GM19324 (cell line): Measurements from ENCODE around the gene GEMIN4.
"Not testable (repeated sequence)": the region's sequence is repeated elsewhere in the genome, so short reads cannot be mapped to it uniquely, and the experiment has no call there.

Source experiments
- ATAC-seq: cut with Tn5 transposase; IDR thresholded peaks from one replicate; pipeline ENCODE4 v1.9.1; 2021; ENCODE audit warnings: mild to moderate bottlenecking, moderate library complexity; ENCODE audit not compliant: unreplicated experiment, low FRiP score

Gene GEMIN4

GRCh38 chr17:705011-705410, 47.1 kb downstream of the GEMIN4 start:
- no peak for ATAC-seq

GRCh38 chr17:704111-704864, 47.8 kb downstream of the GEMIN4 start:
- no peak for ATAC-seq

- ATAC-seq = no peak
Measured at GRCh38 chr17:703081-703875, 48.8 kb downstream of the GEMIN4 start.

- no peak for ATAC-seq
Measured at GRCh38 chr17:700504-701094, 51.5 kb downstream of the GEMIN4 start.

- no peak for ATAC-seq
Measured at GRCh38 chr17:699345-699744, 52.7 kb downstream of the GEMIN4 start.

- ATAC-seq = not testable (repeated sequence)
Measured at GRCh38 chr17:698096-698495, 54.0 kb downstream of the GEMIN4 start.

- ATAC-seq = no peak
Measured at GRCh38 chr17:697682-698081, 54.4 kb downstream of the GEMIN4 start.

- ATAC-seq = no peak
Measured at GRCh38 chr17:696369-696768, 55.7 kb downstream of the GEMIN4 start.
